Measurements from ENCODE around the gene NOVA2.

NOVA2 gene

GRCh38 chr19:45952686-45953505, 20.8 kb downstream of the NOVA2 start:
- Histone ChIP-seq H3K79me2 (ENCODE audit: insufficient read depth, low read length) (no peaks in the 10 kb centered on the region), H3K36me3 (ENCODE audit: insufficient read depth, low read length) (no peaks in the 10 kb centered on the region), H3K4me2 (ENCODE audit: insufficient read depth, low read length) (peak overlapping the region; percentile 23; the same call in 1 of the 2 replicates), H3K4me3 (ENCODE audit: low read depth in 1 of 2, low read length in 2 of 2) (no peak overlapping the region), H3K27ac (ENCODE audit: low read length) (no peak overlapping the region), H3K27me3 (ENCODE audit: insufficient read depth, low read length, poor library complexity) (no peaks in the 10 kb centered on the region), H2AFZ (ENCODE audit: low read depth, low read length) (peak overlapping the region; percentile 24), H4K20me1 (ENCODE audit: insufficient read depth, low read length) (no peaks in the 10 kb centered on the region), H3K4me1 (ENCODE audit: insufficient read depth, low read length) (peaks cover 5% of the 10 kb centered on the region), H3K9me3 (ENCODE audit: insufficient read depth, low read length, severe bottlenecking) (no peaks in the 10 kb centered on the region), H3K9ac (ENCODE audit: low read depth, low read length) (no peak overlapping the region)
- TF ChIP-seq EZH2 (IDR thresholded peaks at IDR 0.05; ENCODE audit: borderline replicate concordance, low read depth, low read length, severe bottlenecking), result no peak
- TF ChIP-seq CTCF (IDR thresholded peaks at IDR 0.05; ENCODE audit: borderline replicate concordance, extremely low read depth, low read length, poor library complexity, severe bottlenecking), result no peak
- ATAC-seq (ENCODE audit: insufficient read depth, low read depth) (peak; percentile 72), DNase-seq (peak; percentile 44)

GRCh38 chr19:45952341-45952685, 21.4 kb downstream of the NOVA2 start:
- H4K20me1 ChIP-seq (ENCODE audit: insufficient read depth, low read length), result no peaks in the 10 kb centered on the region
- no peaks in the 10 kb centered on the region for H3K9me3 ChIP-seq (ENCODE audit: insufficient read depth, low read length, severe bottlenecking)
- H3K4me1 ChIP-seq (ENCODE audit: insufficient read depth, low read length), result peaks cover 5% of the 10 kb centered on the region
- no peaks in the 10 kb centered on the region for H3K79me2 ChIP-seq (ENCODE audit: insufficient read depth, low read length)
- ATAC-seq (ENCODE audit: insufficient read depth, low read depth), result 0 out of 3 replicates have a peak, but pooled peaks have one; percentile 29
- H3K36me3 ChIP-seq (ENCODE audit: insufficient read depth, low read length), result no peaks in the 10 kb centered on the region
- H3K4me2 ChIP-seq (ENCODE audit: insufficient read depth, low read length), result no peak overlapping the region
- H3K27ac ChIP-seq (ENCODE audit: low read length), result no peak overlapping the region
- TF ChIP-seq CTCF (IDR thresholded peaks at IDR 0.05; ENCODE audit: borderline replicate concordance, extremely low read depth, low read length, poor library complexity, severe bottlenecking) (no peak), EZH2 (IDR thresholded peaks at IDR 0.05; ENCODE audit: borderline replicate concordance, low read depth, low read length, severe bottlenecking) (no peak)
- DNase-seq, result no peak
- H3K4me3 ChIP-seq (ENCODE audit: low read depth in 1 of 2, low read length in 2 of 2), result no peak overlapping the region
- H3K9ac ChIP-seq (ENCODE audit: low read depth, low read length), result no peak overlapping the region
- H3K27me3 ChIP-seq (ENCODE audit: insufficient read depth, low read length, poor library complexity), result no peaks in the 10 kb centered on the region
- H2AFZ ChIP-seq (ENCODE audit: low read depth, low read length), result no peak overlapping the region

GRCh38 chr19:45947926-45948325, 25.7 kb downstream of the NOVA2 start:
- ATAC-seq (ENCODE audit: insufficient read depth, low read depth) (no peak), DNase-seq (no peak)
- Histone ChIP-seq H3K9ac (ENCODE audit: low read depth, low read length) (no peak overlapping the region), H3K36me3 (ENCODE audit: insufficient read depth, low read length) (no peaks in the 10 kb centered on the region), H3K27ac (ENCODE audit: low read length) (no peak overlapping the region), H3K4me3 (ENCODE audit: low read depth in 1 of 2, low read length in 2 of 2) (no peak overlapping the region), H3K79me2 (ENCODE audit: insufficient read depth, low read length) (no peaks in the 10 kb centered on the region), H3K4me2 (ENCODE audit: insufficient read depth, low read length) (no peak overlapping the region), H3K9me3 (ENCODE audit: insufficient read depth, low read length, severe bottlenecking) (no peaks in the 10 kb centered on the region), H3K27me3 (ENCODE audit: insufficient read depth, low read length, poor library complexity) (no peaks in the 10 kb centered on the region), H4K20me1 (ENCODE audit: insufficient read depth, low read length) (no peaks in the 10 kb centered on the region), H3K4me1 (ENCODE audit: insufficient read depth, low read length) (peaks cover under 1% of the 10 kb centered on the region; the same call in 1 of the 2 replicates), H2AFZ (ENCODE audit: low read depth, low read length) (no peak overlapping the region)
- TF ChIP-seq CTCF (IDR thresholded peaks at IDR 0.05; ENCODE audit: borderline replicate concordance, extremely low read depth, low read length, poor library complexity, severe bottlenecking), result no peak
- TF ChIP-seq EZH2 (IDR thresholded peaks at IDR 0.05; ENCODE audit: borderline replicate concordance, low read depth, low read length, severe bottlenecking), result no peak

Measured in DND-41 (cell line).